Osteocyte (in vitro differentiated cells): Measurements from ENCODE around the gene PLEKHO2. TPM values are rescaled to one million over a fixed set of nuclear protein-coding genes. Genes with fewer than 3 reads are reported as not detected.

Source experiments
- DNase-seq: peaks from one replicate; pipeline ENCODE4 v3.0.0; 2021; ENCODE audit warnings: mixed read lengths; ENCODE audit not compliant: unreplicated experiment; ENCODE audit errors: extremely low spot score
- H3K27ac Mint-ChIP-seq: one replicate; pipeline ENCODE4 v1.8.0; 2021; ENCODE audit warnings: mild to moderate bottlenecking, mixed read lengths; ENCODE audit not compliant: unreplicated experiment
- H3K27me3 Mint-ChIP-seq: one replicate; pipeline ENCODE4 v1.8.0; 2021; ENCODE audit warnings: mixed read lengths; ENCODE audit not compliant: unreplicated experiment
- H3K36me3 Mint-ChIP-seq: one replicate; pipeline ENCODE4 v1.8.0; 2021; ENCODE audit warnings: mixed read lengths; ENCODE audit not compliant: unreplicated experiment
- H3K4me1 Mint-ChIP-seq: one replicate; pipeline ENCODE4 v1.8.0; 2021; ENCODE audit warnings: mixed read lengths; ENCODE audit not compliant: unreplicated experiment
- H3K4me3 Mint-ChIP-seq: one replicate; pipeline ENCODE4 v1.8.0; 2021; ENCODE audit warnings: mild to moderate bottlenecking, moderate library complexity, mixed read lengths; ENCODE audit not compliant: unreplicated experiment
- H3K9me3 Mint-ChIP-seq: one replicate; pipeline ENCODE4 v1.8.0; 2021; ENCODE audit warnings: mixed read lengths; ENCODE audit not compliant: unreplicated experiment
- total RNA-seq: library from RNA; stranded (reverse); gene quantifications from 2 replicates; pipeline ENCODE4 v1.2.1, GENCODE V29; 2021
- TF ChIP-seq, protein P1 (sequence below): fragments of 200-600 bp; sonication (generic); IDR thresholded peaks from 2 replicates; pipeline ENCODE4 v1.5.0; 2021; ENCODE audit warnings: antibody characterized with exemption, mild to moderate bottlenecking, moderate library complexity

PLEKHO2 gene
- total RNA-seq, 1 donor from 2014 or later, result 24.5 TPM

DNA sequence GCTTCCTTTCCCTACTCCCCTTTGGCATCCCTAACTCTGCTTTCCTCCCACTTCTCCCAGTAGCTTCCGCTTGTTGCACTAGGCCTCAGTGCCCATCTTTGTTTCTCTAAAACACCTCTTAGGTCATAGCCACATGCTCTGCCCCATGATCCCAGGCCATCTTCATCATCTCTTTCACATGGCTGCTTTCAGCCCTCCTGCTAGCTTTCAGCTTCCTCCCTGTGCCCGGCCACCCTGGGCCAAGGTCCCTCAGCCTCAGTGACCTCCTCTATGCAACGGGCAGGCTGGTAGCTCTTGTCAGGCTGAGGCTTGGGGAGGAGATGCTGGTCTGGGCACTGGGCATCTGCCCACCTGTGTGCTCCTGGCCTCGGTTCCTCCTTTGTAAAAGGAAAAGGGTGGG, 2.3 kb downstream of the PLEKHO2 start:
- DNase-seq, result no peak
- peaks cover 7% of the 10 kb centered on the region for H3K36me3 Mint-ChIP-seq
- TF ChIP-seq, protein P1, sequence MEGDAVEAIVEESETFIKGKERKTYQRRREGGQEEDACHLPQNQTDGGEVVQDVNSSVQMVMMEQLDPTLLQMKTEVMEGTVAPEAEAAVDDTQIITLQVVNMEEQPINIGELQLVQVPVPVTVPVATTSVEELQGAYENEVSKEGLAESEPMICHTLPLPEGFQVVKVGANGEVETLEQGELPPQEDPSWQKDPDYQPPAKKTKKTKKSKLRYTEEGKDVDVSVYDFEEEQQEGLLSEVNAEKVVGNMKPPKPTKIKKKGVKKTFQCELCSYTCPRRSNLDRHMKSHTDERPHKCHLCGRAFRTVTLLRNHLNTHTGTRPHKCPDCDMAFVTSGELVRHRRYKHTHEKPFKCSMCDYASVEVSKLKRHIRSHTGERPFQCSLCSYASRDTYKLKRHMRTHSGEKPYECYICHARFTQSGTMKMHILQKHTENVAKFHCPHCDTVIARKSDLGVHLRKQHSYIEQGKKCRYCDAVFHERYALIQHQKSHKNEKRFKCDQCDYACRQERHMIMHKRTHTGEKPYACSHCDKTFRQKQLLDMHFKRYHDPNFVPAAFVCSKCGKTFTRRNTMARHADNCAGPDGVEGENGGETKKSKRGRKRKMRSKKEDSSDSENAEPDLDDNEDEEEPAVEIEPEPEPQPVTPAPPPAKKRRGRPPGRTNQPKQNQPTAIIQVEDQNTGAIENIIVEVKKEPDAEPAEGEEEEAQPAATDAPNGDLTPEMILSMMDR, result no peak
- peaks cover 62% of the 10 kb centered on the region for H3K4me1 Mint-ChIP-seq
- no peaks in the 10 kb centered on the region for H3K9me3 Mint-ChIP-seq
- peak overlapping the region; percentile 92 for H3K27ac Mint-ChIP-seq
- peak overlapping the region; percentile 90 for H3K4me3 Mint-ChIP-seq
- H3K27me3 Mint-ChIP-seq, result no peaks in the 10 kb centered on the region

DNA sequence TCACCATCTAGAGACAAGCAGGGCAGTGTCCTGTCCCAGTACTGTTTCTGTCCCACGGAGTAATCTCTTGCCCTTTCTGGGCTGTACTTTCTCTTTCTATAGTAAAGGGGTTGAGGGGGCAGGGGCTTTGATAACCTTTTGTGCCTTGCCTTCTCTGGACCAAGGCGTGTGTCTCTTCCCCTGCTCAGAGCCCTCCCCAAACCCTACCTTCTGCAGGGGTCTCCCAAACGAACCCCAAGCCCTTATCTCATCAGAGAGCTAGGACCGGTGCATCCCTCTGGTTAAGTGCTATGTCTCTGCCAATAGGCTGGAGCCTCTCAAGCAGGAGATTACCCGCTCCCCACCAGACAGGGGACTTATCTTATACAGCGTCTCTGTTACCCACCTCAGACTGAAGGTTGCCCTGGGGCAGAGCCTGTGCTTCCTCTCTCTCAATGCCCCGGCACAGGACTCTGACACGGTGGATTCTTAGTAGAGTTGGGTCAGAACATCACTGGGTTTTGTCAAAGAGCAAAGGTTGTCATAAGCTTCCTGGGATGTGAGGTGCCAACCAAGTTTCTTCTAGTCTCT, 2.9 kb downstream of the PLEKHO2 start:
- Mint-ChIP-seq H3K9me3 (no peaks in the 10 kb centered on the region), H3K27ac (peak overlapping the region; percentile 92), H3K27me3 (no peaks in the 10 kb centered on the region), H3K4me1 (peaks cover 62% of the 10 kb centered on the region), H3K4me3 (peak overlapping the region; percentile 90), H3K36me3 (peaks cover 10% of the 10 kb centered on the region)
- TF ChIP-seq, protein P1, result no peak
- no peak for DNase-seq

DNA sequence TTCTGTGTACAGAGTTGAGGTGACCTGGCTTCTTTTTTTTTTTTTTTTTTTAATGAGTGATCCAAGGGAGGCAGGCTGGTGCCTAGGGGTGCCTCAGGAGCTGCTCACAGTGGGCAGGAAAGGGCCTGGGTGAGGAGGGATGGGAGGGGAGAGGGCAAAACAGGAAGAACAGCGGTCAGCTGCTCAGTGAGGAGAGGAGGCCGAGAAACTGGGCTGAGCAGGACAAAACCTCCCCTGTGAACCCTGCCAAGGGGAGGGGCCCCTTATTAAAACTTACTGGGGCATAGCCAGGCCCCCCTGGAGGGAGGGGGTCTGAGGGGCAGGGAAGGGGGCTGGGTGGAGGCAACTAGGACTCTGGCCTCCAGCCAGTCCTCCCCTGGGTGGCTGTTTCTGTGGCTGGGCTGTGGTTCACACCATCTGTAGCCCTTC, 3.5 kb downstream of the PLEKHO2 start:
- H3K4me3 Mint-ChIP-seq, result peak overlapping the region; percentile 90
- H3K27me3 Mint-ChIP-seq, result no peaks in the 10 kb centered on the region
- no peak for DNase-seq
- peaks cover 10% of the 10 kb centered on the region for H3K36me3 Mint-ChIP-seq
- H3K27ac Mint-ChIP-seq, result peak overlapping the region; percentile 92
- TF ChIP-seq, protein P1, result no peak
- peaks cover 62% of the 10 kb centered on the region for H3K4me1 Mint-ChIP-seq
- no peaks in the 10 kb centered on the region for H3K9me3 Mint-ChIP-seq

DNA sequence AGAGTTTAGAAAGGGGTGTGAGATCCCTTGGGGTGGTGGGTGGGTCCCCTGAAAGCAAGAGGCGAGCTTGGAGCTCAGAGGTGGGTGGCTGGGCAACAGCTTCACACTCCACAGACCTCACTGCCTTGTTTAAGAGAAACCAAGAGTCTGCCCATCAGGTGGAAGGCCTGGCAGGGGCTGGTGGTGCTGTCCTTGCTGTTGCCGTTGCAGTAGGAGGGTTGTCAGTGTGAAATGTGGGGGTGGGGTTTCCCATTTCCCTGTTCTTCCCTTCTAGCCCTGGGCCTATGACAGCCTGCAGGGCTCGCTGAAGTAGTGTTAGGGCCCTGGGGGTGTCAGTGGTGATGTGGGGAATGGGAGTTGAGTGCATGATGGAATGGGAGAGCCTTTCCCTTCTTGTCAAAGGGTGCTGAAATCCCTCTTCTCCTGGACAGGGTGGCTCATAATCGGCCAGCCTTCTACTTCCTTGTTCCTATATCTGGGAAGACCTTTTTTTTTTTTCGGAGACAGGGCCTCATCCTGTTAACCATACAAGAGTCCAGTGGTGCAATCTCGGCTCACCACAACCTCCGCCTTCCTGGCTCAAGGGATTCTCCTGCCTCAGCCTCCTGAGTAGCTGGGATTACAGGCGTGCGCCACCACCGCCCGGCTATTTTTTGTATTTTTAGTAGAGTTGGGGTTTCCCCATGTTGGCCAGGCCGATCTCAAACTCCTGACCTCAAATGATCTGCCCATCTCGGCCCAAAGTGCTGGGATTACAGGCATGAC, 4.3 kb downstream of the PLEKHO2 start:
- H3K4me1 Mint-ChIP-seq, result peaks cover 63% of the 10 kb centered on the region
- peaks cover 14% of the 10 kb centered on the region for H3K36me3 Mint-ChIP-seq
- peak overlapping the region; percentile 92 for H3K27ac Mint-ChIP-seq

DNA sequence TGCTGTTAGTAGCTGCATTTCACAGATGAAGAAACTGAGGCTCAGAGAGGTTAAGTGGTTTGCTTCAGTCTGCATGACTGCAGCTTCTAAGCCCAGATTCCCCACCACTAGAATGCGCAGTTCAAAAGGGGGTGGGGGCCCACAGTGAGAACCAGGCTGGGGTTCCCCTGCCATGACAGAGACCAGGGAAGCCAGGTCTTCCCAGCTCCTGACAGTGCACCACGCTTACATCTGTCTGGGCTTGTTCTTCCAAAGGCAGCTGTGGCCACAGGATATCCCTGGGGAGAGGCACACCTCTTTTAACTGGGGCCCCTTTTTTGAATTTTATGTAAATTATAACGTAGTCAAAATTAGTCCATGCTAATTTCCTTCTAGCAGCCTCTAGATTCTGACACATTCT, 5.3 kb downstream of the PLEKHO2 start:
- H3K9me3 Mint-ChIP-seq, result no peaks in the 10 kb centered on the region
- no peaks in the 10 kb centered on the region for H3K27me3 Mint-ChIP-seq
- H3K27ac Mint-ChIP-seq, result no peak overlapping the region
- TF ChIP-seq, protein P1, result no peak
- no peak for DNase-seq
- peaks cover 18% of the 10 kb centered on the region for H3K36me3 Mint-ChIP-seq
- H3K4me3 Mint-ChIP-seq, result no peak overlapping the region
- peaks cover 71% of the 10 kb centered on the region for H3K4me1 Mint-ChIP-seq

More for the DNA sequence above, 4.3 kb downstream of the PLEKHO2 start:
- H3K27me3 Mint-ChIP-seq, result no peaks in the 10 kb centered on the region
- TF ChIP-seq, protein P1, result no peak
- no peak overlapping the region for H3K4me3 Mint-ChIP-seq
- no peaks in the 10 kb centered on the region for H3K9me3 Mint-ChIP-seq
- no peak for DNase-seq
